ENCODE data around the gene SEM1.
"Not testable (repeated sequence)": the region's sequence is repeated elsewhere in the genome, so short reads cannot be mapped to it uniquely, and the experiment has no call there.

SEM1 gene

DNA sequence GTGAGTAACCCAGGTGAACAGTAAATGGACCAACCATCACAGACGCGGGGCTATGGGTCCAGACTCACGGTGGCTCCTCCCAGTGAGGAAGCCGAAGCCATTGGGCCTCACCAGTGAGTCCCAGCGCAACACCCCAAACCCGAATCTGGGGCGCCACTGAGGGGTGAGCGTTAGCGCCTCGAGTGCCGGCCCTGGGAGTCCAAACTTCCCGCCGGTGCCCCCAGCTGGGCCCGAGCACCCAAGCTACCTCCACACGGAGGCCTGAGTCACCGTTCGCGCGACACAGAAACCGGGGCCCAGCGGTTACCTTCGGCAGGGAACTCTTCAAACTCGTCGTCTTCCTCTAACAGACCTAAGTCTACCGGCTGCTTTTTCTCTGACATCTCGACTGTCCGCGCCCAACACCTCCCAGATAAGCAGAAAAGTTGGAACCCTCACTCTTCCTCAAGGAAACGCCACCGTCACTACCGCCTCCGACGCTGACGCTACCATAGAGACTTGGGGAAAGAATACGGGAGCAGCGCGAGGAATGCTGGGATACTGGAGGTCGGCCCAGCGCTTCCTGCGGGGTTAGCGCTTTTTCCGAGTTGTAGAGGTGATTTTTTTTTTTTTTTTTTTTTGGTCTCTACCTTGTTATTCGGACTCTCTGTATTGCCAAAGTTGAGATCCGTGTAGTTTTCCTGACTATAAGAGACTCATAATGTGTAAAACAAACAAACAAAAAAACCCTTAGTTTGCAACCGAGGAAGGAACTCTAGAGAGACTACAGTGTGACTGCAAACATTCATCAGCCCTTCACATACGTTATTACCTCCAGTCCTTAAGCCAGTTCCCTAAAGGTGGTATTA, at the start of gene SEM1:
TSS of gene SEM1 (minus strand) at position 466 of the 848 bp plus-strand sequence. CDS start at position 383, 83 bp downstream.
- DNase-seq (ENCODE audit: low spot score), result peak; percentile 56

DNA sequence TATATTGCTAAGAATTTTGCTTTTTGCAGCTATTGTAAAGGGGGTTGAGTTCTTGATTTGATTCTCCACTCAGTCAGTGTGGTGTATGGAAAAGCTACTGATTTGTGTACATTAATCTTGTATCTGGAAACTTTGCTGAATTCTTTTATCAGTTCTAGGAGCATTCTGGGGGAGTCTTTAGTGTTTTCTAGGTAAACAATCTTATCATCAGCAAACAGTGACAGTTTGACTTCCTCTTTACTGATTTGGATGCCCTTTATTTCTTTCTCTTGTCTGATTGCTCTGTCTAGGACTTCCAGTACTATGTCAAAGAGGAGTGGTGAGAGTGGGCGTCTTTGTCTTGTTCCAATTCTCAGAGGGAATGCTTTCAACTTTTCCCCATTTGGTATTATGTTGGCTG, 48.2 kb upstream of the SEM1 start:
- DNase-seq (ENCODE audit: low spot score), result not testable (repeated sequence)

DNA sequence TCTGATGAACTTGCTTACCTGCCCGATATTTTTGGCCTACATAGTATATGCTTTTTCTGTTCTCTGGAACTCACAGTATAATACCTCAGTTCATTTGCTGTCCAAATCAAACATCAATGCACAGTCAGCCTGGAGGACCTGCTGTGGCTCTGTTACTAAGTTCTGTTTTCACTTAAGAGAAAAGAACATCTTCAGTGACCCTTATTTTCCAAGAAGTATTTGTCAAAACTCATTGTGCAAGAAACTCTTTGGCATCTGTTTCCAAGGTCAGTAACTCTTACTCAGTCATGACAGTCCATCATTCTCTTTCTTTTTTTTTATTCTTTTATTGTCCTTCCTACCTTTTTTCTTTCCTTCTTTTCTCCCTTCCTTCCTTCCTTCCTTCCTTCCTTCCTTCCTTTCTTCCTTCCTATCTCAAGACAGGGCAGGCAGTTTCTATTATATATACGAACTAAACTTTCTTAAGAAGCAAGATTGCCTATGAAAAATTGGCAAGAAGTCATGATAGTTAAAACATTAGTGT, 37.8 kb upstream of the SEM1 start:
- DNase-seq (ENCODE audit: low spot score), result no peak

DNA sequence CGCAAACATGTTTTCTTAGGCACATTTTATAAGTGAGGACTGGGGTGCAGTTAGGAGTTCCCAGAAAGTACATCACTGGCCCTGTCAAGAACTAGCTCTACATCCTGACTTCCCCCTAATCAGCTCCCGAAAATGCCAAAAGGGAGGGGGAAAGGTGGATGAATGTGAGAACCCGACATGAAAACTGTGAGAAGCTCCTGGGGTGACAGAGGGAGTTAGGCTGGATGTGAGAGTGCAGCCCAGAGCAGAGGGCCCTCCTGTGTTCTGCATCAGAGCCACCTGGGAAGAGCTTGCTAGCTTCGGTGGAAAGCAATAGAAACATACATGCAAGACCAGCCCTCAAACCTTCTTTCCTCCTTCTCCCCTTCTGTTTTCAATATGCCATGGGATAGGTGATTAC, 30.5 kb upstream of the SEM1 start:
- no peak for DNase-seq (ENCODE audit: low spot score)

DNA sequence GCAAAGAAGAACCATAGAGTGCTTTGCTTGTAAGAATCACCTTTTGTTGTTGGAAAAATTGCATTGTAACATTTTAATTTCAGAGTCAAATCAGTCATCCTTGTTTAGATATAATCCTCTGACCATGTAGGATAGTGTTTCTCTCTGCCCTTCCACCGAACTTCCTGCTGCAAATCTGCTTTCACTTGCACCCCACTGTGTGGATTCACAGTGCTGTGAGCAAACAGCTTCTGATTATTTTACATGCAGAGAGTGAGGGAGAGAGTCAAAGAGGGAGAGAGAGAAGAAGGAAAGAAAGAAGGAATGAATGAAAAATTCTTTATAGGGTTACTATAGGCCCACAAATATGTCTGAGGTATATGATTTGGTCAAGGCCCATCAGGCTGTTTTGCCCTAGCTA, 30.0 kb upstream of the SEM1 start:
- DNase-seq (ENCODE audit: low spot score), result no peak

DNA sequence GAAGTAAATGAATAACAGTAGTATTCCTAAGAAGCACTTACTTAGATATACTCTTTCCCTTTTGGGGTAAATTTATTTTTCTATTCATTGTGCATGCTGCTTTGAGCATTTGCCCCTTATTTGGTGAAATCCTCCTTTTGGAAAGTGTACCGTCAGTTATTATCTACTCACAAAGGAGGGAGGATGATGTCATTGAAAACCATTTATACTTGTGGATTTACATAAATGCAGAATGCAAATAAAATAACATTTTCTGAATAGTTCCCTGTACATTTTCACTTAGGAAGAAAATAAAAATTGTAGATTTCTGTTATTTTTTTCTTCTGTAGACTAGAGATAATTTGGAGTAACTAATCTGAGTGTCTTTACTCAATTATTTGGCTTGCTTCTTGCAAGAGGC, 29.5 kb upstream of the SEM1 start:
- no peak for DNase-seq (ENCODE audit: low spot score)

DNA sequence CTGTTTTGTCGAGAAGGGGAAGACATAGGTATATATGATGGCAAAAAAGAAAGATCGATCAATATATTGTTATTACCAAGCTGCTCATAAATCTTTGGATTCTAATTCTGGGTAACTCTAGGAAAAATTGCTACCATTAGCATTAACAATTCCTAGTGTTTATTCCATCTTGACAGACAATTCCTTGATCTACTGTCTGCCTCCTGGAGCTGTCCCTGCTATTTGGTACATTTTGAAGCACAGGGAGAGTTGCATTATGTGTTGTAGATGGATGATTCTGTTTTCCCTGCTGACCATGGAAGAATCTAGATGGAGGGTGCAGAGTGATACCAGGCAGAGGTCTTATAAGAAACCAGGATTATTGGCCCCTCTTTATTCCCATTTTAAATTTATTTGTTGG, 29.1 kb upstream of the SEM1 start:
- DNase-seq (ENCODE audit: low spot score), result no peak

DNA sequence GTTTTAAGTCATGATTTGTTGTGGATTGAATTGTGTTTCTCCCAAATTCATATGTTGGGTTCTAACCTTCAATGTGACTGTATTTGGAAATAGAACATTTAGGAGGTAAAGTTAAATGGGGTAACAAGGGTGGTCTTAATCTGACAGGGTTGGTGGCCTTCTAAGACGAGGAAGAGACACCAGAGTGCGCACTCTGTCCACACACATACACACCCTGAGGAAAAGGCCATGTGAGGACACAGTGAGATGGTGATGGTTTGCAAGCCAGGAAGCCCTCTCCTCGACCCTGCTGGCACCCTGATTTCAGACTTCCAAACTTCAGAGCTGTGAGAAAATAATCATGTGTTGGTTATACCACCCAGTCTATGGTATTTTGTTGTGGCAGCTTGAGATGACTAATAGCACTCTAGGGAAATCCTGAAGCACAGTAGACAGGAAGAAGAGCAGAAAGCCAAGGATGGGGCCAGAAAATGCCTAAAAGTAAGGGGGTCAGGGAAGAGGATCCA, 28.0 kb upstream of the SEM1 start:
- no peak for DNase-seq (ENCODE audit: low spot score)

DNA sequence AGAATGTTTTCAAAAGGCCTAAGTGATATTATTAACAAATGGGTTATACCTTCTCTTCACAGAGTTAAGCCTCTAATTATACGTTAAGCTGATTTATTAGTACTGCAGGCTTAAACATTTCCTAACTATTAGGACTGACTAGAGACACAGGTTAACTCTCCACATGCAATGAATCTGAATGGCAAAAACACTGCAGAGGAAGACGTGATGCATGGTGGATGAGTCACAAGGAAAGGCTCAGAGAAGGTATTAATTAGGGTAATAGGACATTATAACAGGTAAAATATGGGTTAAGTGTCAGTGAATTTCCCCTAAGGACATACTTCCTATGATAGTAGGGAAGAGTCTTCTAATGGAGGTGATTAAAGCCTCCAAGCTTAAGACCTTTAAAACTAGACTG, 24.7 kb upstream of the SEM1 start:
- DNase-seq (ENCODE audit: low spot score), result no peak

DNA sequence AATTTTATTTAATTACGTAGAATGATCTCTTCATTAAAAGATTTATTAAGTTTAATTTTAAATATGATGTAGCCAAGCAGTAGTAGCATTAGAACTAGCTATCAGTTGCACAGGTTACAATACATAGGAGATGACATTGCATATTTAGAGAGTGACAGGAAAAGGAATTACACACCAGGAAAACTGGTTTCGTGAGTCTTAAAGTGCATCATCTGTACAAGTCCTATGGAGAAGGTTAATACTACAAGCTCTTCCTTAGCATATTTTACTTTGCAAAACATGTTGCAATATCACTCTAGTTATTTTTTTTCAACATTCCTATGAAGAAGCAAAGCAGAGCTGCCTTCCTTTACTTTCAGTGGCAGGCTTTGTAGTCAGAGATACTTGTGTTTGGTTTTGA, 20.2 kb upstream of the SEM1 start:
- no peak for DNase-seq (ENCODE audit: low spot score)

DNA sequence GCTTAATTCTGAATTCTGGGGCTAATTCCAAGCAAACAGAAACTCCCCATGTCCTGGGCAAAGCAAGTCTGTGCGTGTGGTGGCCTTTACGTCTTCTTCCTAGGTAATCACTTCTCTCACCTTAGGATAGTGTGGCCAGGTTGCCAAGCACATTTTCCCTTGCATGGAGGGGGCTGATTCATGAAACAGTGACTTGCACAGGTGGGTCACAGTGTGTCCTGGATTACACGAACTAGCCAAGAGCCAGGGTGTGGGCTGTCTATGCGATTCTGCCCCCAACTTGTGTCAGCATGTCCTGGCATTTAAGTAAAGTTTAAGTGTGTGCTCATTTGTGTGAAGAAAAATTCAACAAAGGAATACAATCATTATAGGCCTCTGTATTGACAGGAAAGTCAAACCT, 18.5 kb upstream of the SEM1 start:
- no peak for DNase-seq (ENCODE audit: low spot score)

DNA sequence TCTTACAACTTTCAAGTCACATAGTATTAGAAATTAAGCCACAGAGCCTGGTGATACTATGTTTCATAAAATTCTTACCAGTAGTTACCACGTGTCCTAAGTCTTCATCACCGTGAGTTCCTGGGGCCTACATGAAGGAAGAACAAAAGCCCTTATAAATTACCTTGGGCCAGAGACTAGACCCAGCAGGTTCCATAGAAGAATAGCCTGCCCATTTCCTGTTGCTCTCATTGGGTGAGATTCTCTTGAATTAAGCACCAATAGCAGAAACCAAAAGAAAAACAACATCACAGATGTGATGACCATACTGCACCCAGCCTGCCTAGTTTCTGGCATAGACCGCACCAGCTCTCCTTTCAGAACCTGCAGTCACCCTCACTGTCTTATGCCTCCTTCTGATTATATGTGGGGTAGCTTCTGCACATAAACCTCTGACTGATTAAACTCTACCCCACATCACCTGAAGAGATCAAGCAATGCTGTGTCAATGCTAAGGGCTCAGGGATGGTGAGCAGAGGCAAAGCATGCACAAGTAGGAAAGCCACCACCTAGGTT, 18.0 kb upstream of the SEM1 start:
- DNase-seq (ENCODE audit: low spot score), result no peak

DNA sequence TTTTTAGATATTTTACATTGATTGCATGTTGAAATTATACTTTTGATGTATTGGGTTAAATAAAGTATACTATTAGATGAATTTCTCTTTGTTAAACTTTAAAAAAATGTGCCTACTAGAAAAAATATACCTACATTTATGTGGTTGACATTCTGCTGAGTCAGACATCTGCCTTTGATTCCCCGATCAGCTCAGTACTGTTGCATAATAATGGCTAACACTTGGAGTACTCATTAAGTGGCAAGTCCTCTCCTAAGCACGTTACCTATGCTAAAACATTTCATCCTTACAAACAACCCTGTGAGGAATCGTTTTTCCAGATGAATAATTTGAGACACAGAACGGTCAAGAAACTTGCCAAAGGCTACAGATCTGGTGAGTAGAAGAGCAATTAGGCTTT, 14.0 kb upstream of the SEM1 start:
- no peak for DNase-seq (ENCODE audit: low spot score)

DNA sequence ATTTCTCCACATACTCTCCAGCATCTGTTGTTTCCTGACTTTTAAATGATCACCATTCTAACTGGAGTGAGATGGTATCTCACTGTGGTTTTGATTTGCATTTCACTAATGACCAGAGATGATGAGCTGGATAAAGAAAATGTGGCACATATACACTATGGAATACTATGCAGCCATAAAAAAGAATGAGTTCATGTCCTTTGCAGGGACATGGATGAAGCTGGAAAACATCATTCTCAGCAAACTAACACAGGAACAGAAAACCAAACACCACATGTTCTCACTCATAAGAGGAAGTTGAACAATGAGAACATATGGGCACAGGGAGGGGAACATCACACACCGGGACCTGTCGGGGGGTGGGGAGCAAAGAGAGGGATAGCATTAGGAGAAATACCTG, 13.3 kb upstream of the SEM1 start:
- DNase-seq (ENCODE audit: low spot score), result not testable (repeated sequence)

DNA sequence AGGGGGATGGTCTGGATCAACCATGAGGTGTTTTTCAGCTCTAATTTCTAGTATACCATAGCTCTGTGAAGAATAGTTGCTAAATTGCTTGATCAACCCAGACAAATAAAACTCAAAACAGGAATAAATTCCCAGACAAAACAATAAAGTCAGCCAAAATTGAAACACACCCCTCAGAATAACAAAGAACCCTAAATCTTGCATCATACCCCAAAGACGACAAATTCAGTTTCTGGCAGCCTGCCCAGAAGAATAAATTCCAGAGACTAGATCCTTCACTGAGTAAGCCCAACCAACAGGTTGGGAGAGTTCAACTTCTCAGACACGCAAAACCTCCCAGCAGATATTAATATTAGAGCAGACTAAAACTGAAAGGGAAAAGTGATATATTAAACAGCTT, 11.2 kb upstream of the SEM1 start:
- DNase-seq (ENCODE audit: low spot score), result no peak

DNA sequence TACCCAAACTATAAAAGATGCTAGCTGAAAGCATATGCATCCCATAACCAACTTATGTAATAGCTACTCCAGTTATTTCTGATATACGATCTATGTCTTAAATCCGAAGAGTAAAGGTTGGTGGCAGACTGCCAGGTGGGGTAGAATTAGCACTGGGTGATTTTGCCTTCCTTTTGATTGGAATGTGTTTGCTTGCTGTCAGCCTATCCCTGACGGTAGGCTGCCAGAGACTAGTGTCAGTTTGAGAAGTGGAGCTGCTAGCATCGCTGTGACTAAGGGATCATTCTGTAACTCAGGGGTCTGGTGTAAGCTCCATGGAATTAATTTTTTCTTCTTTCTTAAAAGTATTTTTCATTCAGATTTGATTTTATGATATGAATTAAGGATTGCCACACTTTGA, 9.5 kb upstream of the SEM1 start:
- DNase-seq (ENCODE audit: low spot score), result no peak

DNA sequence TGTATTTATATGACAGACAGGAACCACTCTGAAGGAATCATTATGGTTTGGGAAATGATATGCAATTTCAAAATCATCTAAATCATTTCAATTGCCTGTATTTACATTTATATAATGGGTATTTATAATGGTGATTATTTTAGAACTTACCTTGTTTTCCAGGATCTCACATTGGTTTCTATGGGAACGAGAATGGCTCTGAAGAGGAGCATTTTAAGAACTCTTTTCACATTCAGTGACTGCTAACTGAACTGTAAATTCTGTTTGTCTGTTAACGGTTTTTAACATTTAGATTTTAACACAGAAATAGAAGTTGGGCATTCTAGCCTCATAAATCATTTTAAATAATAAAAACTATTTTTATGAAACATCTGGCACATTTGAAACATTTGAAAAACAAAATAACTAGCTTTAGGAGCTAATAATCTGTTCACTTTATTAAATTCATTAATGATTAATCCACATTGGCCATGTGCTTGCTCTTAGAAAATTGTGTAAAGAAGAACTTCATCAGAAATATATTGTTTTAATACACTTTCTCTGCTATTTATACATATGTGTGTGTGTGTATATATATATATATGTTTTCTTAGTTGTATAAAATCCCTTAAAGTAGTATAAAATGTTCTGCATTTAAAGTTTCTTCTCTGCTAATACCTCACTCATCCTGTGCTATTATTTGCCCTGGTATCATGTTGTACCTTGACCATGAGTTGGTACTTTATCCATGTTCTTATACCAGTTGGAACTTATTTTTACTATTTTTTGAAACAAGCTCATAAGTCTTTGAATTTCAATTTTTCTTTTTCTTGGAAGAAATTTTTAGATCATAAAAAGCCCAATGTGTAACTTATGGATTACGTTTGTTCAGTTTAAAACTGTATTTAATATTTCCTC, 8.7 kb upstream of the SEM1 start:
- no peak for DNase-seq (ENCODE audit: low spot score)

DNA sequence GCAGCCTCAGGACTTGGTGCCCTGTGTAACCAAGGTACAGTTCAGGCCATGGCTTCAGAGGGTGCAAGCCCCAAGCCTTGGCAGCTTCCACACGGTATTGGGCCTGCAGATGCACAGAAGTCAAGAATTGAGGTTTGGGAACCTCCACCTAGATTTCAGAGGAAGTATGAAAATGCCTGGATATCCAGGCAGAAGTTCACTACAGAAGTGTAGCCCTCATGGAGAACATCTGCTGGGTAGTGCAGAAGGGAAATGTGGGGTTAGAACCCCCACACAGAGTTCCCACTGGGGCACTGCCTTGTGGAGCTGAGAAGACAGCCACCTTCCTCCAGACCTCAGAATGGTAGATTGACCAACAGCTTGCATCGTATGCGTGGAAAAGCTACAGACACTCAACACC, 3.4 kb upstream of the SEM1 start:
- no peak for DNase-seq (ENCODE audit: low spot score)

DNA sequence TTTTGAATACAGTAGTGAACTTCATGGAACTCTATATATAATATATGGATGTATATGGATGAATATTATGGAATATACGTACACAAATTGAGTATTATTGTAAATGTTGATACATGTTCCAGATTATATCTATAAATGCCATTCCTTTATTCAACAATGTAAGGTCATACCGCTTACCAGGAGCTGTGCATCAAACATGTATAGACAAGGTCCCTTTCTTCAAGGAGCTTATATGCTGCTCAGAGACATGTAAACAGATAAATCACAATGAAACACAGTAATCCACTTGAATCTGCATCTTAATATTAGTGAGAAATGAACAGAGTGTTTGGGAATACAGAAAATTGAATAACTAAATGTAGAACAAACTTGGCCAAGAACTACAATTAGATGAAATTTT, 898 bp upstream of the SEM1 start:
- DNase-seq (ENCODE audit: low spot score), result no peak

DNA sequence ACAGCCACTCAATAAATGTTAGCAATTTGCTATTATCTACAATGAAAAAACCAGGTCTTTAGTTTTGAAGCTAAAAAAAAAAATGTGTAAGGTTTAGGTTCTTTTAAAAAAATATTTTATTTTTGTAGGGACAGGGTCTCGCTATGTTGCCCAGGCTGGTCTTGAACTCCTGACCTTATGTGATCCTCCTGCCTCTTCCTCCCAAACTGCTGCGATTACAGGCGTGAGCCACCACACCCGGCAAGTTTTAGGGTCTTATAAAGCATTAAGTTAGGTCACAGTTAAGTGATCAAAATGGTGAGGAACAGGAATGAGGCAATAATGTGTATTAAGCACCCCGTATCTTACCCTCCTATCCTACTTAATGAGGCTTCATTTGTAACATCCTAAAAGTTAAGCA, 774 bp downstream of the SEM1 start:
- no peak for DNase-seq (ENCODE audit: low spot score)

DNA sequence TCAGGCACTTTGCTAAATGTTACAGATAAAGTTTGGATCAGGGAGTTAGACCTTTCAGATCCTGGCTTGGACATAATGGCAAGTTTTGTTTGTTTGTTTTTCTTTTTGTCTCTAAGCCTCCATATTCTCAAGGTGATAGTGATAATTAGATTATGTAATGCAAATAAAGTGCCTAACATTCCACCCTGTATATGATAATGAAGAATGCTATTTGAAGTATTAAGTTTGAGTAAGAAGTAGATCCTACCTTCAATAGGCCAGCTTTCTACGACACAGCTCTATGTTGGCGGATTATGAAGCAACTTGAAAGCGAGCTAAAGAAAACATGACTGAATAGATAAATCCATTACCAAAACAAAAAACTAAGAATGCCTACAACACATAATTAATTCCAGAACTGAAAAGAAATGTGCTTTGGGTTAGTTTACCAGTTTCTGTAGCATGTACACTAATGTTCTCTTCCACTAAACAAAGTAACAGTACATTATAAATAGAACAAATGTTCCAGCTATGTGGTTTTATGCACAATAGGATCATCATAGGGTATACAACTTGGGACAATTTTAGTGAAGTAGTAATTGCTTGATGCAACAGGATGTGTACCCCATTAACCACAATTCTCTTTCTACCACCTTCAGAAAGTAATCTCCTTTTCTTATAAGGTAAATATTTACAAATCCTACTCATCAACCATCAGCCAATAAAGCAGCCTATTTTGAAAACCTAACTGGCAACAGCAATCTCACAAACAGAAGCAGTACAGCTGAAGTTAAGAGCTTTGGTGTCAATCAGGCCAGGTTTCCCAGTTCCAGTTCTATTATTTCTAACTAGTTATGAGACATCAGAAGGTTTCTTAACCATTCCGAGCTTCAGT, 1.5 kb downstream of the SEM1 start:
- no peak for DNase-seq (ENCODE audit: low spot score)

DNA sequence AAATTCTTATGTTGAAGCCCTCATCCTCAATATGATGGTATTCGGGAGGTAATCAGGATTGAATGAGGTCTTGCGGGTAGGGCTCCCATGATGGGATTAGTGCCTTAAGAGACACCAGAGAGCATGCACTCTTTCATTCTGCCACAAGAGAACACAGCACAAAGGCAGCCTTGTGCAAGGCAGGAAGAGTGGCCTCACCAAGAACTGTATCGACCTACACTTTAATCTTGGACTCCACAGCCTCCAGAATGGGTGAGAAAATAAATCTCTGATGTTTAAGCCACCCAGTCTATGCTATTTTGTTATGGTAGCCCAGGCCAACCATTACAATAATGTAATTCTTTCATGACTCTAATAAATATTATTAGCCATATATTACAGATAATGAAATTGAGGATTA, 8.4 kb downstream of the SEM1 start:
- no peak for DNase-seq (ENCODE audit: low spot score)
